ENCODE results near the gene SERF1B.
"Not testable (repeated sequence)": the region's sequence is repeated elsewhere in the genome, so short reads cannot be mapped to it uniquely, and the experiment has no call there.

DNA sequence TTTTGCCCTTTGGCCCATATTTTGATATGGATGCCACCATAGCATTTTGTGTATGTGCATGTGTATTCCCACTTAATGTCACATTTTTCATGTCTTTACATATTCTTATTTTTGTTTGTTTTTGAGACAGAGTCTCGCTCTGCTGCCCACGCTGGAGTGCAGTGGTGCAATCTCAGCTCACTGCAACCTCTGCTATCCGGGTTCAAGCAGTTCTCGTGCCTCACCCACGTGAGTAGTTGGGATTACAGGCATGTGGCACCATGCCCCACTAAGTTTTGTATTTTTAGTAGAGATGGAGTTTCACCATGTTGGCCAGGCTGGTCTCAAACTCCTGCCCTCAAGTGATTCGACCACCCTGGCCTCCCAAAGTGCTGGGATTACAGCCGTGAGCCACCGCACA, 52.6 kb downstream of the SERF1B start:
- not testable (repeated sequence) for TF ChIP-seq POLR2A (IDR thresholded peaks at IDR 0.05); POLR2AphosphoS5 (IDR thresholded peaks at IDR 0.05; ENCODE audit: insufficient read depth in 1 of 2, low read depth in 1 of 2); CTCF (IDR thresholded peaks at IDR 0.05)
